Measurements from ENCODE around the gene FBH1. TPM values are rescaled to one million over a fixed set of nuclear protein-coding genes. Genes with fewer than 3 reads are reported as not detected.
"Not testable (repeated sequence)": the region's sequence is repeated elsewhere in the genome, so short reads cannot be mapped to it uniquely, and the experiment has no call there.

The FBH1 gene
- total RNA-seq, 1 donor from 2014 or later = 37.7 TPM

GRCh38 chr10:5876181-5876768 is 13.8 kb upstream of the FBH1 start:
- H3K36me3 ChIP-seq = peaks cover 4% of the 10 kb centered on the region
- H3K27ac Mint-ChIP-seq = no peak overlapping the region
- H3K4me3 ChIP-seq = no peak overlapping the region
- no peaks in the 10 kb centered on the region for H3K79me2 ChIP-seq (ENCODE audit: low read depth)
- H3K27me3 ChIP-seq = no peaks in the 10 kb centered on the region
- no peak overlapping the region for H3K27ac ChIP-seq
- no peak for DNase-seq (ENCODE audit: low spot score)
- H3F3A ChIP-seq (ENCODE audit: low read depth) = peaks cover 5% of the 10 kb centered on the region
- H3K9ac ChIP-seq = no peak overlapping the region
- TF ChIP-seq EZH2 (IDR thresholded peaks at IDR 0.05) = no peak
- no peak for TF ChIP-seq EZH2phosphoT487 (IDR thresholded peaks at IDR 0.05)
- TF ChIP-seq, protein P1, sequence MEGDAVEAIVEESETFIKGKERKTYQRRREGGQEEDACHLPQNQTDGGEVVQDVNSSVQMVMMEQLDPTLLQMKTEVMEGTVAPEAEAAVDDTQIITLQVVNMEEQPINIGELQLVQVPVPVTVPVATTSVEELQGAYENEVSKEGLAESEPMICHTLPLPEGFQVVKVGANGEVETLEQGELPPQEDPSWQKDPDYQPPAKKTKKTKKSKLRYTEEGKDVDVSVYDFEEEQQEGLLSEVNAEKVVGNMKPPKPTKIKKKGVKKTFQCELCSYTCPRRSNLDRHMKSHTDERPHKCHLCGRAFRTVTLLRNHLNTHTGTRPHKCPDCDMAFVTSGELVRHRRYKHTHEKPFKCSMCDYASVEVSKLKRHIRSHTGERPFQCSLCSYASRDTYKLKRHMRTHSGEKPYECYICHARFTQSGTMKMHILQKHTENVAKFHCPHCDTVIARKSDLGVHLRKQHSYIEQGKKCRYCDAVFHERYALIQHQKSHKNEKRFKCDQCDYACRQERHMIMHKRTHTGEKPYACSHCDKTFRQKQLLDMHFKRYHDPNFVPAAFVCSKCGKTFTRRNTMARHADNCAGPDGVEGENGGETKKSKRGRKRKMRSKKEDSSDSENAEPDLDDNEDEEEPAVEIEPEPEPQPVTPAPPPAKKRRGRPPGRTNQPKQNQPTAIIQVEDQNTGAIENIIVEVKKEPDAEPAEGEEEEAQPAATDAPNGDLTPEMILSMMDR (IDR thresholded peaks at IDR 0.05) = no peak
- H3K27me3 Mint-ChIP-seq (ENCODE audit: insufficient read depth, low read depth) = peaks cover 2% of the 10 kb centered on the region
- H3K4me1 Mint-ChIP-seq = no peaks in the 10 kb centered on the region
- H3K36me3 Mint-ChIP-seq = peaks cover 18% of the 10 kb centered on the region
- no peaks in the 10 kb centered on the region for H3K9me3 ChIP-seq (ENCODE audit: low read depth)
- no peaks in the 10 kb centered on the region for H3K4me1 ChIP-seq
- no peak overlapping the region for H3K4me2 ChIP-seq
- H2AFZ ChIP-seq (replicated peaks) = no peak overlapping the region
- H3K4me3 Mint-ChIP-seq = no peak overlapping the region
- H4K20me1 ChIP-seq (ENCODE audit: low read depth) = no peaks in the 10 kb centered on the region
- no peaks in the 10 kb centered on the region for H3K9me3 Mint-ChIP-seq

DNA sequence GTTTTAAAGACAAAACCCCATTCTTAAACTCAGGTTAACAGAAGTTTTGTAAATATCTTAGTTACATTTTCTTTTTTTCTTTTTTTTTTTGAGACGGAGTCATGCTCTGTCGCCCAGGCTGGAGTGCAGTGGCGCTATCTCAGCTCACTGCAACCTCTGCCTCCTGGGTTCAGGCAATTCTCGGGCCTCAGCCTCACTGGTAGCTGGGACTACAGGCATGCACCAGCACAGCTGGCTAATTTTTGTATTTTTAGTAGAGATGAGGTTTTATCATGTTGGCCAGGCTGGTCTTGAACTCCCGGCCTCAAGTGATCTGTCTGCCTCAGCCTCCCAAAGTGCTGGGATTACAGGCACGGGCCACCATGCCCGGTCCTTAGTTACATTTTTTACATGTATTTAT is 13.0 kb upstream of the FBH1 start:
- H3K4me3 ChIP-seq; H3K27me3 Mint-ChIP-seq (ENCODE audit: insufficient read depth, low read depth); H3K4me2 ChIP-seq; H3K27ac Mint-ChIP-seq; H3K27ac ChIP-seq; H3K79me2 ChIP-seq (ENCODE audit: low read depth); H3F3A ChIP-seq (ENCODE audit: low read depth); DNase-seq (ENCODE audit: low spot score); H3K4me1 ChIP-seq; H3K9me3 ChIP-seq (ENCODE audit: low read depth); H3K4me3 Mint-ChIP-seq; H2AFZ ChIP-seq (replicated peaks); H3K9me3 Mint-ChIP-seq; H4K20me1 ChIP-seq (ENCODE audit: low read depth); H3K27me3 ChIP-seq; H3K36me3 ChIP-seq; H3K9ac ChIP-seq; H3K4me1 Mint-ChIP-seq: not testable (repeated sequence)
- H3K36me3 Mint-ChIP-seq = peaks cover 20% of the 10 kb centered on the region

- Mint-ChIP-seq H3K36me3 (peaks cover 41% of the 10 kb centered on the region), H3K4me1 (peaks cover 7% of the 10 kb centered on the region), H3K27ac (no peak overlapping the region), H3K27me3 (ENCODE audit: insufficient read depth, low read depth) (no peaks in the 10 kb centered on the region), H3K4me3 (no peak overlapping the region), H3K9me3 (no peaks in the 10 kb centered on the region)
- Histone ChIP-seq H3F3A (ENCODE audit: low read depth) (peaks cover under 1% of the 10 kb centered on the region), H2AFZ (replicated peaks) (no peak overlapping the region), H3K79me2 (ENCODE audit: low read depth) (peaks cover 14% of the 10 kb centered on the region), H3K27me3 (no peaks in the 10 kb centered on the region), H3K4me1 (peaks cover 2% of the 10 kb centered on the region), H3K4me3 (no peak overlapping the region), H3K4me2 (no peak overlapping the region), H3K9ac (no peak overlapping the region), H4K20me1 (ENCODE audit: low read depth) (peaks cover 16% of the 10 kb centered on the region), H3K36me3 (peaks cover 21% of the 10 kb centered on the region), H3K9me3 (ENCODE audit: low read depth) (no peaks in the 10 kb centered on the region), H3K27ac (no peak overlapping the region)
- DNase-seq (ENCODE audit: low spot score) = no peak
- TF ChIP-seq, protein P1 (IDR thresholded peaks at IDR 0.05) = no peak
- TF ChIP-seq EZH2 (IDR thresholded peaks at IDR 0.05) (no peak), EZH2phosphoT487 (IDR thresholded peaks at IDR 0.05) (no peak)
These were observed 7.1 kb upstream of the FBH1 start for GRCh38 chr10:5882961-5883360.

- Mint-ChIP-seq H3K27ac (no peak overlapping the region), H3K36me3 (peaks cover 32% of the 10 kb centered on the region), H3K9me3 (no peaks in the 10 kb centered on the region), H3K27me3 (ENCODE audit: insufficient read depth, low read depth) (no peaks in the 10 kb centered on the region), H3K4me1 (peaks cover 17% of the 10 kb centered on the region), H3K4me3 (no peak overlapping the region)
- no peak overlapping the region for H3K4me2 ChIP-seq
- no peak overlapping the region for H3K27ac ChIP-seq
- no peak overlapping the region for H3K4me3 ChIP-seq
- H3K36me3 ChIP-seq = peaks cover 21% of the 10 kb centered on the region
- no peaks in the 10 kb centered on the region for H3K9me3 ChIP-seq (ENCODE audit: low read depth)
- no peaks in the 10 kb centered on the region for H3K27me3 ChIP-seq
- H3K9ac ChIP-seq = no peak overlapping the region
- no peak for TF ChIP-seq EZH2 (IDR thresholded peaks at IDR 0.05)
- no peak for TF ChIP-seq EZH2phosphoT487 (IDR thresholded peaks at IDR 0.05)
- TF ChIP-seq, protein P1 (IDR thresholded peaks at IDR 0.05) = no peak
- no peak for DNase-seq (ENCODE audit: low spot score)
- H3K4me1 ChIP-seq = peaks cover 10% of the 10 kb centered on the region
- peaks cover 27% of the 10 kb centered on the region for H3K79me2 ChIP-seq (ENCODE audit: low read depth)
- H2AFZ ChIP-seq (replicated peaks) = no peak overlapping the region
- H3F3A ChIP-seq (ENCODE audit: low read depth) = peaks cover 11% of the 10 kb centered on the region
- peaks cover 27% of the 10 kb centered on the region for H4K20me1 ChIP-seq (ENCODE audit: low read depth)
These were observed 4.4 kb upstream of the FBH1 start for GRCh38 chr10:5885619-5886018.

Data from neural progenitor cell (in vitro differentiated cells).